Fibroblast of gingiva (primary cell): ENCODE measurements around the gene STEAP2.
A peak's percentile ranks its signal among the peaks of the same experiment; 100 is the strongest.
"Not testable (repeated sequence)": the region's sequence is repeated elsewhere in the genome, so short reads cannot be mapped to it uniquely, and the experiment has no call there.

ENCODE experiments used
- DNase-seq: peaks from one replicate; pipeline ENCODE4 v3.0.0-alpha.2; 2011; ENCODE audit warnings: low read depth

Gene STEAP2

GRCh38 chr7:90211391-90212148 lies at the start of gene STEAP2:
Gene STEAP2, plus strand, starts transcription at chr7:90211740. Its CDS starts 13,343 bp downstream, at chr7:90225083.
- DNase-seq: peak; percentile 97

GRCh38 chr7:90163534-90163933 lies 48.0 kb upstream of the STEAP2 start:
- DNase-seq: no peak

GRCh38 chr7:90165724-90166123 lies 45.8 kb upstream of the STEAP2 start:
- DNase-seq: no peak

- DNase-seq: no peak
These were observed 45.4 kb upstream of the STEAP2 start for GRCh38 chr7:90166153-90166552.

GRCh38 chr7:90167361-90167760 lies 44.2 kb upstream of the STEAP2 start:
- DNase-seq: no peak

- no peak for DNase-seq
These were observed 41.6 kb upstream of the STEAP2 start for GRCh38 chr7:90169891-90170290.

- DNase-seq: no peak
These were observed 39.4 kb upstream of the STEAP2 start for GRCh38 chr7:90172121-90172520.

- no peak for DNase-seq
These were observed 38.9 kb upstream of the STEAP2 start for GRCh38 chr7:90172624-90173023.

- peak; percentile 93 for DNase-seq
These were observed 38.3 kb upstream of the STEAP2 start for GRCh38 chr7:90173127-90173844.

- DNase-seq: peak; percentile 34
These were observed 35.9 kb upstream of the STEAP2 start for GRCh38 chr7:90175667-90176066.

- no peak for DNase-seq
These were observed 35.3 kb upstream of the STEAP2 start for GRCh38 chr7:90176195-90176594.

GRCh38 chr7:90178166-90178565 lies 33.4 kb upstream of the STEAP2 start:
- no peak for DNase-seq

GRCh38 chr7:90178679-90179278 lies 32.8 kb upstream of the STEAP2 start:
- peak; percentile 62 for DNase-seq

GRCh38 chr7:90180011-90180585 lies 31.4 kb upstream of the STEAP2 start:
- peak; percentile 70 for DNase-seq

- DNase-seq: no peak
These were observed 30.9 kb upstream of the STEAP2 start for GRCh38 chr7:90180649-90181048.

- no peak for DNase-seq
These were observed 30.1 kb upstream of the STEAP2 start for GRCh38 chr7:90181485-90181884.

GRCh38 chr7:90186290-90186689 lies 25.2 kb upstream of the STEAP2 start:
- not testable (repeated sequence) for DNase-seq

GRCh38 chr7:90187507-90188050 lies 24.0 kb upstream of the STEAP2 start:
- no peak for DNase-seq

- no peak for DNase-seq
These were observed 23.3 kb upstream of the STEAP2 start for GRCh38 chr7:90188281-90188680.

GRCh38 chr7:90190995-90191394 lies 20.5 kb upstream of the STEAP2 start:
- DNase-seq: no peak

GRCh38 chr7:90191648-90192047 lies 19.9 kb upstream of the STEAP2 start:
- no peak for DNase-seq
